ENCODE data around the gene SDK1.
A peak's percentile ranks its signal among the peaks of the same experiment; 100 is the strongest.

SDK1 gene

DNA sequence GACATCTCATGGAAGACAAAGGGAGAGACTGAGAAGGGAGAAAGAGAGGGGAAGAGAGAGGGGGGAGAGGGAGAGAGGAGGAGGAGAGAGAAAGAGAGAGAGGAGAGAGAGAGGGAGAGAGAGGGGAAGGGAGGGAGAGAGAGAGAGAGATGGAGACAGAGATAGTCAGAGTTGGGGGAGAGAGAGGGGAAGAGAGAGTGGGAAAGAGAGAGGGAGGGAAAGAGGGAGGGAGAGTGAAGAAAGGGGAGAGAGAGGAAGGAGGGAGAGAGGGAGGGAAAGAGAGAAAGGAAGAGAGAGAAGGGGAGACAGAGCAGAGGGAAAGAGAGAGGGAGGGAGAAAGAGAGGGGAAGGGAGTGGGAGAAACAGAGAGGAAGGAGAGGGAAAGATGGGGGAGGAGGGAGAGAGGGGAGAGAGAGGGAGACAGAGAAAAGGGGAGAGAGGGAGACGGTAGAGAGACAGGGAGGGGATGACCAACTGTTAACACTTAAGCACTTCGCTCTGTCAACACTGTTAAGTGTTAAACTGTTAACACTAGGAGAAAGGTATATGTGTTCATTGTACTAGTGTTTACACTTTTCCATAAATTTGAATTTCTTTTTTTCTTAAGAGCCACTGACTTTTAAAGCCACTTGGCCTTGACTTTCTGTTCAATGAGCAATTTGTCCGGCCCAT, 21.8 kb upstream of the SDK1 start:
- intact Hi-C loops (cut with micrococcal nuclease) = no loop called here
- H3K36me3 Mint-ChIP-seq (ENCODE audit: low read depth) = no peaks in the 10 kb centered on the region
- no peak overlapping the region for H3K27ac Mint-ChIP-seq
- no peaks in the 10 kb centered on the region for H3K4me1 Mint-ChIP-seq (ENCODE audit: low read depth)
- no peak overlapping the region for H3K4me3 Mint-ChIP-seq
- peaks cover 6% of the 10 kb centered on the region for H3K27me3 Mint-ChIP-seq
- peaks cover 8% of the 10 kb centered on the region for H3K9me3 Mint-ChIP-seq

GRCh38 chr7:3280445-3280844, 20.6 kb upstream of the SDK1 start:
- H3K9me3 Mint-ChIP-seq = peaks cover 8% of the 10 kb centered on the region
- peaks cover 6% of the 10 kb centered on the region for H3K27me3 Mint-ChIP-seq
- no peak overlapping the region for H3K4me3 Mint-ChIP-seq
- no peak overlapping the region for H3K27ac Mint-ChIP-seq
- no peaks in the 10 kb centered on the region for H3K36me3 Mint-ChIP-seq (ENCODE audit: low read depth)
- intact Hi-C loops (cut with micrococcal nuclease) = no loop called here
- H3K4me1 Mint-ChIP-seq (ENCODE audit: low read depth) = no peaks in the 10 kb centered on the region

DNA sequence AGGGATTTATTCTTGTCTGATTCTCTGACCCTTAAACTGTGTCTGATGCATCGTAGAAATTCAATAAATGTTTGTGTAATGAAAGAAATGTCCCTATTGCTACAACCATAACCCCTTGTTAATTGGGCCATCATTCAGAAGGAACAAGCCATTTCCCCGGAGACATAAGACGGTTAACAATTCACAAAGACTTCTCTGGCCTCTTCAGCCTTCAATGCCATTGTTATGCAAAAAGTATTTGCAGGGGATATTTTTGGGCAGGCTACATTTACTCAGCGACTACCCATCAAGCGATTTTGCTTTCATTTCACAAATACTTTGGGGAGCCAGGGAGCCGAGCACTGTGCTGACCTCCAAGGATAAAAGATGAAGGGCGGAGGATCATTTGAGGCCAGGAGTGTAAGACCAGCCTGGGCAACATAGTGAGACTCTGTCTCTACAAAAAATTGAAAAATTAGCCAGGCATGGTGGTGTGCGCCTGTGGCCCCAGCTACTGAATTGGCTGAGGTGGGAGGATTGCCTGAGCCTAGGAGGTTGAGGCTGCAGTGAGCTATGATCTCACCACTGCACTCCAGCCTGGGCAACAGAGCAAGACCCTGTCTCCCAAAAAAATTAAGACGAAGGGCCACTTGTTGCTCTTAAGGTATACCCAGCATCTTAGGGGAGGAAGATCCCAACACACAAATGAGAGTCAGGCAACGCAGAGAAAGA, 20.0 kb upstream of the SDK1 start:
- H3K36me3 Mint-ChIP-seq (ENCODE audit: low read depth) = no peaks in the 10 kb centered on the region
- no peak overlapping the region for H3K27ac Mint-ChIP-seq
- intact Hi-C loops (cut with micrococcal nuclease) = no loop called here
- peaks cover 7% of the 10 kb centered on the region for H3K27me3 Mint-ChIP-seq
- no peaks in the 10 kb centered on the region for H3K4me1 Mint-ChIP-seq (ENCODE audit: low read depth)
- no peak overlapping the region for H3K4me3 Mint-ChIP-seq
- peaks cover 8% of the 10 kb centered on the region for H3K9me3 Mint-ChIP-seq

DNA sequence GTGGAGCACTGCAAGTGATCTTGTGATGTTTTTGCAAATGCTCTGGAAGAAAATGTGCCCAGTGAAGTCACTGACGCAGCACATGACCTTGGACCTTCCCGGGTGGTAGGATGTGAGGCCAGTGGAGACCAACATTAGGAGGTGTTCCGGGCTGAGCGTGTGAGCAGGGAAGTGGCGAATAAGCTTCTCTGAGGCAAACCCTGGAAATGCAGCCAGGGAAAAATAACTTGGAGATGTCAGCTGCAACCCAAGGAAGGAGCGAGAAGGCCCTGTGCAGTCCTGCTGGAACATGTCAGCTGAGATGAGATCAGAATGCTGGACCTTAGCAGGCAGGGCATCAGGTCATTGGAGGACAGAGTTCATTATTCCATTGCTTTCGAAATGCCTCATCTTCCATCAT, 18.6 kb upstream of the SDK1 start:
- peaks cover 7% of the 10 kb centered on the region for H3K27me3 Mint-ChIP-seq
- intact Hi-C loops (cut with micrococcal nuclease) = no loop called here
- no peak overlapping the region for H3K4me3 Mint-ChIP-seq
- no peaks in the 10 kb centered on the region for H3K4me1 Mint-ChIP-seq (ENCODE audit: low read depth)
- H3K9me3 Mint-ChIP-seq = peaks cover 4% of the 10 kb centered on the region
- H3K36me3 Mint-ChIP-seq (ENCODE audit: low read depth) = no peaks in the 10 kb centered on the region
- H3K27ac Mint-ChIP-seq = no peak overlapping the region

- H3K4me1 Mint-ChIP-seq (ENCODE audit: low read depth) = no peaks in the 10 kb centered on the region
- no peaks in the 10 kb centered on the region for H3K36me3 Mint-ChIP-seq (ENCODE audit: low read depth)
- intact Hi-C loops (cut with micrococcal nuclease) = no loop called here
- H3K27ac Mint-ChIP-seq = no peak overlapping the region
- H3K4me3 Mint-ChIP-seq = no peak overlapping the region
- no peaks in the 10 kb centered on the region for H3K9me3 Mint-ChIP-seq
- H3K27me3 Mint-ChIP-seq = peaks cover 7% of the 10 kb centered on the region
Observed at GRCh38 chr7:3283130-3283704, 17.8 kb upstream of the SDK1 start.

GRCh38 chr7:3285652-3286051, 15.4 kb upstream of the SDK1 start:
- intact Hi-C loops (cut with micrococcal nuclease) = no loop called here
- Mint-ChIP-seq H3K36me3 (ENCODE audit: low read depth) (no peaks in the 10 kb centered on the region), H3K27me3 (peaks cover 3% of the 10 kb centered on the region)

DNA sequence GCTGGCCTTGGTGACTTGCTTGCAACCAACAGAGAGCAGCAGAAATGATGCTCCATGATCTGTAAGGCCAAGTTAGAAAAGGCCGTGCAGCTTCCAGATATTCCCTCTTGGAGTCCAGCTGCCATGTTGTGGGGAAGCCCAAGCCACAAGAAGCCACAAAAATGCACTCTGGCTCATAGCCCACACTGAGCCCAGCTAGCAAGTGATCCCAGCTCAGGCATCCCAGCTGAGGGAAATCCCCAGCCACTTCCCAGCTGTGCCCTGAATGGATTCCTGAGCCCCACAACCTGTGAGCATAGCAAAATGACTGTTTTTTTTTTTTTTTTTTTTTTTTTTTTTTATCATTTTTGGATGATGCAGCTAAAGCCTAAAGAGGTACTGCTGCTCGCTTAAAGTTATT, 11.1 kb upstream of the SDK1 start:
- H3K4me1 Mint-ChIP-seq (ENCODE audit: low read depth) = no peaks in the 10 kb centered on the region
- H3K4me3 Mint-ChIP-seq = no peak overlapping the region
- H3K9me3 Mint-ChIP-seq = no peaks in the 10 kb centered on the region
- no peaks in the 10 kb centered on the region for H3K36me3 Mint-ChIP-seq (ENCODE audit: low read depth)
- H3K27me3 Mint-ChIP-seq = peaks cover 11% of the 10 kb centered on the region
- intact Hi-C loops (cut with micrococcal nuclease) = no loop called here
- no peak overlapping the region for H3K27ac Mint-ChIP-seq

More at GRCh38 chr7:3285652-3286051, 15.4 kb upstream of the SDK1 start:
- H3K9me3 Mint-ChIP-seq = no peaks in the 10 kb centered on the region
- no peak overlapping the region for H3K4me3 Mint-ChIP-seq
- no peaks in the 10 kb centered on the region for H3K4me1 Mint-ChIP-seq (ENCODE audit: low read depth)
- H3K27ac Mint-ChIP-seq = no peak overlapping the region

- Mint-ChIP-seq H3K9me3 (peaks cover 8% of the 10 kb centered on the region), H3K27ac (no peak overlapping the region), H3K4me3 (no peak overlapping the region), H3K27me3 (peaks cover 10% of the 10 kb centered on the region), H3K36me3 (ENCODE audit: low read depth) (no peaks in the 10 kb centered on the region), H3K4me1 (ENCODE audit: low read depth) (no peaks in the 10 kb centered on the region)
- intact Hi-C loops (cut with micrococcal nuclease) = no loop called here
Observed at GRCh38 chr7:3292694-3293093, 8.4 kb upstream of the SDK1 start.

- no peaks in the 10 kb centered on the region for H3K36me3 Mint-ChIP-seq (ENCODE audit: low read depth)
- H3K4me1 Mint-ChIP-seq (ENCODE audit: low read depth) = no peaks in the 10 kb centered on the region
- H3K9me3 Mint-ChIP-seq = peaks cover 10% of the 10 kb centered on the region
- no peak overlapping the region for H3K27ac Mint-ChIP-seq
- no peak overlapping the region for H3K4me3 Mint-ChIP-seq
- intact Hi-C loops (cut with micrococcal nuclease) = no loop called here
- peaks cover 19% of the 10 kb centered on the region for H3K27me3 Mint-ChIP-seq
Observed at GRCh38 chr7:3294432-3295100, 6.5 kb upstream of the SDK1 start.

DNA sequence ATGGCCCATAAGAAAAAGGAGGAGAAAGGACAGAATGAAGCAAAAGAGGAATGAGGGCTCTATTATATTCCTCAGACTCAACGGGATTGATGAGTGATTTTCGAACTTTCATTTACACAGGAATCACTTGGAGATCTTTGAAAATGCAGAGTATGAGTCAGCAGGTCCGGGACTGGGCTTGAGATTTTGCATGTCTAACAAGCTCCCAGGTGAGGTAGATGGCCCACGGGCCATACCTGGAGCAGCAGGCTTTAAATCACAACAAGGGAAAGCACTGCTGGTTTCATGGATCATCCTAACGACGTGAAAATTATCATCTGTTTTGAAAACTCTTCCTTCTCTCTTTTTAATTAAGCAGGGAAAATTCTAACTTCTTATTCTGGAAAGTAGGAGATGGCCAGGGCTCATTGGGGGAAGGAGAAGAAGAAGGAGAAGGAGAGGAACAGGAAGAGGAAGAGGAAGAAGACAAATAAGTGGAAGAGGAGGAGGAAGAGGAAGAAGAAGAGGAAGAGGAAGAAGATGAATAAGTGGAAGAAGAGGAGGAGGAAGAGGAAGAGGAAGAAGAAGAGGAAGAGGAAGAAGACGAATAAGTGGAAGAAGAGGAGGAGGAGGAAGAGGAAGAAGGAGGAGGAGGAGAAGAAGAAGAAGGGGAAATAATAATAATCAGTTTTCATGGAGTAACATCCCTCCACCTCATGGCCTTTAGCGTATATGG, 3.8 kb upstream of the SDK1 start:
- Mint-ChIP-seq H3K4me1 (ENCODE audit: low read depth) (peaks cover 3% of the 10 kb centered on the region), H3K36me3 (ENCODE audit: low read depth) (no peaks in the 10 kb centered on the region), H3K4me3 (no peak overlapping the region), H3K27ac (no peak overlapping the region), H3K9me3 (peaks cover 10% of the 10 kb centered on the region), H3K27me3 (peaks cover 33% of the 10 kb centered on the region)
- intact Hi-C loops (cut with micrococcal nuclease) = no loop called here

GRCh38 chr7:3300221-3300650, 816 bp upstream of the SDK1 start:
- H3K9me3 Mint-ChIP-seq = peaks cover 10% of the 10 kb centered on the region
- no peak overlapping the region for H3K27ac Mint-ChIP-seq
- intact Hi-C loops (cut with micrococcal nuclease) = loop anchor here (10.0 kb wide), 1 partner anchor 435 kb away; no protein-coding TSS in a partner anchor

GRCh38 chr7:3301449-3301731, 338 bp downstream of the SDK1 start:
- peak overlapping the region; percentile 58 for H3K4me3 Mint-ChIP-seq
- H3K27me3 Mint-ChIP-seq = peaks cover 57% of the 10 kb centered on the region
- intact Hi-C loops (cut with micrococcal nuclease) = loop anchor here (10.0 kb wide), 1 partner anchor 437 kb away; no protein-coding TSS in a partner anchor
- H3K4me1 Mint-ChIP-seq (ENCODE audit: low read depth) = peaks cover 7% of the 10 kb centered on the region
- no peak overlapping the region for H3K27ac Mint-ChIP-seq
- H3K9me3 Mint-ChIP-seq = peaks cover 10% of the 10 kb centered on the region
- no peaks in the 10 kb centered on the region for H3K36me3 Mint-ChIP-seq (ENCODE audit: low read depth)

More at GRCh38 chr7:3300221-3300650, 816 bp upstream of the SDK1 start:
- H3K36me3 Mint-ChIP-seq (ENCODE audit: low read depth) = no peaks in the 10 kb centered on the region
- peaks cover 49% of the 10 kb centered on the region for H3K27me3 Mint-ChIP-seq
- H3K4me3 Mint-ChIP-seq = peak overlapping the region; percentile 58
- peaks cover 7% of the 10 kb centered on the region for H3K4me1 Mint-ChIP-seq (ENCODE audit: low read depth)

DNA sequence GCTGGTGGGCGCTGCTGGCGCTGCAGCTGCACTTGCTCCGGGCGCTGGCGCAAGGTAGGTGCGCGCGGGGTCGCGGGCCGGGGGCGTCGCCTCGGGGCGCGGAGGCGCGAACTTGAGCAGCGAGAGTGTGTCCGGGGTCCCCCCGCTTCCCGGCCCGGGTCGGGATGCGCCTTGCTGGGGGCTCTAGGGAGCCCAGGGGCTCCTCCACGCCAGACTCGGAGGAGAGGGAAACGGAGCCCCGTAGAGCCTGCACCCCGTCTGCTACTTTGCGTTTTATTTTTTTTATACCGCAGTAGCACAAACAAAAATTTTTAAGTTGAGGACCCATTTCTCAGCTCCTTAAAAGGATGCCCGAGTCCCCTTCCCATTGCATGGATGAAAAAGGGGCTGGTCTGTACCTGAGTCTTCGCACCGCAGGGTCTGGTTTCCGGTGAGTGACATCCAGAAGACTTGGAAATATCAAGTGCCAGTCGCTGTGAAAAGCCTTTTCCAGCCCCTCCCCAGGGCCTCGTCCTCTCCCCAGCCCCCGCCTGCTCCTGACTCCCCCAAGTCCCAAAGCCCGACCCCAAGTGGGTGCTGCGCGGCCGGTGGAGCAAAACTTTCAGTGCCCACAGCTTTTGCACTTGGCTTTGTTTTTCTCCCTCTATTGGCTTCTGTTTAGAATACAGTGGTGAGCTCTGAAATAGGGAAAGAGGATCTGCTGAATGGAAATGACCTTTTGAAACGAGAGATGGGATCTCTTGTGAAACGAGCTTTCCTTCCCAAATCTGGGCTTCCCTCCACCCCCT, 973 bp downstream of the SDK1 start:
- Mint-ChIP-seq H3K4me1 (ENCODE audit: low read depth) (peaks cover 7% of the 10 kb centered on the region), H3K27ac (no peak overlapping the region), H3K36me3 (ENCODE audit: low read depth) (no peaks in the 10 kb centered on the region), H3K9me3 (peaks cover 8% of the 10 kb centered on the region), H3K4me3 (peak overlapping the region; percentile 66), H3K27me3 (peaks cover 60% of the 10 kb centered on the region)
- intact Hi-C loops (cut with micrococcal nuclease) = loop anchor here (10.0 kb wide), 1 partner anchor 437 kb away; no protein-coding TSS in a partner anchor
